ENCODE measurements around the gene BRAT1.

BRAT1 gene

GRCh38 chr7:2494191-2495130, 60.9 kb downstream of the BRAT1 start:
- DNase-seq = no peak

GRCh38 chr7:2493205-2494164, 61.8 kb downstream of the BRAT1 start:
- no peak for DNase-seq

GRCh38 chr7:2492038-2492437, 63.3 kb downstream of the BRAT1 start:
- no peak for DNase-seq

GRCh38 chr7:2490181-2490651, 65.1 kb downstream of the BRAT1 start:
- DNase-seq = no peak

- no peak for DNase-seq
These were observed 66.6 kb downstream of the BRAT1 start for GRCh38 chr7:2488681-2489080.

GRCh38 chr7:2488272-2488645, 67.1 kb downstream of the BRAT1 start:
- DNase-seq = no peak
